ENCODE measurements around the gene PDE6A. TPM values are rescaled to one million over a fixed set of nuclear protein-coding genes. Genes with fewer than 3 reads are reported as not detected.

The PDE6A gene
- total and polyA plus RNA-seq, 2 of the 13 experiments (the other 11 are each of a cell fraction or from before 2014, with no cell fraction given): 0.01 TPM; not detected in 1

- FAIRE-seq (no peak), DNase-seq (ENCODE audit: low spot score) (no peak), ATAC-seq (no peak)
- peaks cover 50% of the 10 kb centered on the region for H3K4me1 ChIP-seq (ENCODE audit: insufficient read depth, low read length)
- peak overlapping the region; percentile 44 to 77 (median 65) for H3K4me3 ChIP-seq (replicated peaks in 1 of 3; ENCODE audit: insufficient read depth in 1 of 3, low read depth in 2 of 3, low read length in 3 of 3)
- intact Hi-C loops (cut with micrococcal nuclease; ENCODE audit: unreplicated experiment) (loop anchor here (1.0 to 2.0 kb wide), 2 partner anchors 27 to 31 kb away; no protein-coding TSS in a partner anchor), in situ Hi-C loops (cut with HindIII; ENCODE audit: extremely low pct_ligation_motif_present, low pct_unique_long_range_greater_than_20kb) (no loop called here)
- 0 out of 5 replicates have a peak, but pooled peaks cover 0 to 1% of the 10 kb centered on the region in 2 experiments for H3K27me3 ChIP-seq (ENCODE audit: control insufficient read depth in 1 of 2, insufficient read depth in 2 of 2, low read length in 2 of 2)
- ChIA-PET POLR2A (interaction anchor here (1.0 to 3.4 kb wide), 11 partner anchors 9 to 508 kb away, joined by 3 to 17 read pairs (median 4); partner anchors contain the start of genes HMGXB3 and TIGD6), CTCF (ENCODE audit: low intra/inter-chr PET ratio, low total read pairs) (interaction anchor here (0.7 to 1.0 kb wide), 2 partner anchors 8 to 122 kb away, joined by 3 to 5 read pairs; no protein-coding TSS in a partner anchor)
- peak overlapping the region; percentile 91 for H3K4me2 ChIP-seq (ENCODE audit: low read depth, low read length)
- H3K79me2 ChIP-seq (ENCODE audit: insufficient read depth, low read length): no peaks in the 10 kb centered on the region
- WGBS (ENCODE audit: low lambda C conversion rate): 47% methylated on average over 14 of the region's 14 CpGs
- TSS peak; percentile 96 for BruUV-seq (replicated peaks)
- peak overlapping the region; percentile 20 for H2AFZ ChIP-seq (ENCODE audit: low read length)
- peak overlapping the region; percentile 57; the same call in 1 of the 2 replicates for H3K9ac ChIP-seq (ENCODE audit: insufficient read depth, low read depth, low read length)
- no peaks in the 10 kb centered on the region for H3K36me3 ChIP-seq (replicated peaks in 1 of 2; ENCODE audit: control insufficient read depth in 1 of 2, insufficient read depth in 2 of 2, low read length in 2 of 2)
- H3K9me3 ChIP-seq (ENCODE audit: low read length): no peaks in the 10 kb centered on the region
- no peaks in the 10 kb centered on the region for H4K20me1 ChIP-seq (ENCODE audit: insufficient read depth, low read length)
- H3K27ac ChIP-seq (ENCODE audit: extremely low read length, insufficient read depth, low read length): peak overlapping the region; percentile 52
- no peak for TF ChIP-seq ZNF101 (CRISPR knock-in tag; IDR thresholded peaks at IDR 0.05; ENCODE audit: borderline replicate concordance, low read depth)
- no peak for TF ChIP-seq MED13 (CRISPR knock-in tag; IDR thresholded peaks at IDR 0.05)
- TF ChIP-seq, protein P1, sequence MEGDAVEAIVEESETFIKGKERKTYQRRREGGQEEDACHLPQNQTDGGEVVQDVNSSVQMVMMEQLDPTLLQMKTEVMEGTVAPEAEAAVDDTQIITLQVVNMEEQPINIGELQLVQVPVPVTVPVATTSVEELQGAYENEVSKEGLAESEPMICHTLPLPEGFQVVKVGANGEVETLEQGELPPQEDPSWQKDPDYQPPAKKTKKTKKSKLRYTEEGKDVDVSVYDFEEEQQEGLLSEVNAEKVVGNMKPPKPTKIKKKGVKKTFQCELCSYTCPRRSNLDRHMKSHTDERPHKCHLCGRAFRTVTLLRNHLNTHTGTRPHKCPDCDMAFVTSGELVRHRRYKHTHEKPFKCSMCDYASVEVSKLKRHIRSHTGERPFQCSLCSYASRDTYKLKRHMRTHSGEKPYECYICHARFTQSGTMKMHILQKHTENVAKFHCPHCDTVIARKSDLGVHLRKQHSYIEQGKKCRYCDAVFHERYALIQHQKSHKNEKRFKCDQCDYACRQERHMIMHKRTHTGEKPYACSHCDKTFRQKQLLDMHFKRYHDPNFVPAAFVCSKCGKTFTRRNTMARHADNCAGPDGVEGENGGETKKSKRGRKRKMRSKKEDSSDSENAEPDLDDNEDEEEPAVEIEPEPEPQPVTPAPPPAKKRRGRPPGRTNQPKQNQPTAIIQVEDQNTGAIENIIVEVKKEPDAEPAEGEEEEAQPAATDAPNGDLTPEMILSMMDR (CRISPR knock-in tag; IDR thresholded peaks at IDR 0.05): peak; percentile 44
- TF ChIP-seq KDM5B (CRISPR knock-in tag; IDR thresholded peaks at IDR 0.05; ENCODE audit: borderline replicate concordance): no peak
- TF ChIP-seq ZBTB7A (CRISPR knock-in tag; IDR thresholded peaks at IDR 0.05): no peak
- peak; percentile 3 for TF ChIP-seq ZEB1 (IDR thresholded peaks at IDR 0.05; ENCODE audit: insufficient replicate concordance, low read depth)
- TF ChIP-seq NFYC (CRISPR knock-in tag; IDR thresholded peaks at IDR 0.05): no peak
- no peak for TF ChIP-seq THAP11 (CRISPR knock-in tag; IDR thresholded peaks at IDR 0.05)
- TF ChIP-seq ZNF234 (CRISPR knock-in tag; conservative IDR thresholded peaks at IDR 0.05): no peak
- TF ChIP-seq ZNF552 (CRISPR knock-in tag; IDR thresholded peaks at IDR 0.05; ENCODE audit: borderline replicate concordance): no peak
- TF ChIP-seq BORCS8-MEF2B (CRISPR knock-in tag; IDR thresholded peaks at IDR 0.05): no peak
- TF ChIP-seq ARID3A (IDR thresholded peaks at IDR 0.05; ENCODE audit: low read depth, low read length): no peak
- TF ChIP-seq GMEB2 (CRISPR knock-in tag; IDR thresholded peaks at IDR 0.05; ENCODE audit: low read depth): no peak
- 0 out of 2 replicates have a peak, but pooled peaks have one; percentile 13 for TF ChIP-seq ZNF644 (CRISPR knock-in tag; IDR thresholded peaks at IDR 0.05; ENCODE audit: low read depth)
- TF ChIP-seq ZNF367 (CRISPR knock-in tag; IDR thresholded peaks at IDR 0.05; ENCODE audit: borderline replicate concordance): no peak
- peak; percentile 4; the same call in 1 of the 2 replicates for TF ChIP-seq YEATS4 (CRISPR knock-in tag; IDR thresholded peaks at IDR 0.05; ENCODE audit: borderline replicate concordance)
- TF ChIP-seq ZNF292 (CRISPR knock-in tag; IDR thresholded peaks at IDR 0.05; ENCODE audit: borderline replicate concordance, low read depth): no peak
- TF ChIP-seq ATM (IDR thresholded peaks at IDR 0.05; ENCODE audit: borderline replicate concordance): no peak
- peak; percentile 36 for TF ChIP-seq XRCC5 (optimal IDR thresholded peaks at IDR 0.05; ENCODE audit: low read length)
Measured at GRCh38 chr5:149959406-149960236, 15.0 kb upstream of the PDE6A start.
